ENCODE results near the gene CCDC6.

Gene CCDC6

DNA sequence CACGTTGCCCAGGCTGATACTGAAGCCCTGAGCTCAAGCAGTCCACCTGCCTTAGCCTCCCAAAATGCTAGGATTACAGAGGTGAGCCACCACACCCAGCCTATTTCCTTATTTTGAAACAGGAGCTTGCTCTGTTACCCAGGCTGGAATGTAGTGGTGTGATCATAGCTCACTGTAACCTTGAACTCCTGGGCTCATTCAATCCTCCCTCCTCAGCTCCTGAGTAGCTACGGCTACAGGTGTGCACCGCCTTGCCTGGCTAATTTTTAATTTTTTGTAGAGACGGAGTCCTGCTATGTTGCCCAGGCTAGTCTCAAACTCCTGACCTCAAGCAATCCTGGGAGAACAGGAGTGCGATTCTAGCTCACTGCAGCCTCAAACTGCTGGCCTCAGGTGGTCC lies 164.8 kb downstream of the CCDC6 start:
- Histone ChIP-seq H3K9me3 (ENCODE audit: insufficient read depth, low read length) (peaks cover 5% of the 10 kb centered on the region; the same call in 1 of the 2 replicates), H3K4me3 (ENCODE audit: insufficient read length, low read depth) (no peak overlapping the region), H3K36me3 (ENCODE audit: insufficient read depth, insufficient read length, low read length) (no peaks in the 10 kb centered on the region), H3K9ac (ENCODE audit: insufficient read length, low read depth) (no peak overlapping the region), H3K27me3 (ENCODE audit: insufficient read depth, insufficient read length) (no peaks in the 10 kb centered on the region), H3K4me1 (ENCODE audit: insufficient read depth, insufficient read length) (no peaks in the 10 kb centered on the region)
- no peak for DNase-seq (ENCODE audit: low read depth, low spot score)
- TF ChIP-seq ZNF274 (IDR thresholded peaks at IDR 0.05; ENCODE audit: low read depth, low read length): no peak

DNA sequence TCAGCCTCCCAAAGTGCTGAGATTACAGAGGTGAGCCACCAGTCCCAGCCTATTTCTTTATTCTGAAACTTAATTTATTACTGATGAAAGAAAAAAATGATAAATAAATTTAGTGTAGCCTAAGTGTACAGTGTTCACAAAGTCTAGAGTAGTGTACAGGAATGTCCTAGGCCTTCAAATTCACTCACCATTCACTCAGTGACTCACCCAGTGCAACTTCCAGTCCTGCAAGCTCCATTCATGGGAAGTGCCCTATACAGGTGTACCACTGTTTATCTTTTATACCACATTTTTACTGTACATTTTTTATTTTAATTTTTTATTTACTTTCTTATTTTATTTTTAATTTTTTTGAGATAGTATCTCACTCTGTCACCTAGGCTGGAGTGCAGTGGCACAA lies 165.3 kb downstream of the CCDC6 start:
- Histone ChIP-seq H3K4me1 (ENCODE audit: insufficient read depth, insufficient read length) (no peaks in the 10 kb centered on the region), H3K9ac (ENCODE audit: insufficient read length, low read depth) (no peak overlapping the region), H3K4me3 (ENCODE audit: insufficient read length, low read depth) (no peak overlapping the region), H3K27me3 (ENCODE audit: insufficient read depth, insufficient read length) (no peaks in the 10 kb centered on the region), H3K9me3 (ENCODE audit: insufficient read depth, low read length) (peaks cover 5% of the 10 kb centered on the region; the same call in 1 of the 2 replicates), H3K36me3 (ENCODE audit: insufficient read depth, insufficient read length, low read length) (no peaks in the 10 kb centered on the region)
- TF ChIP-seq YY1 (IDR thresholded peaks at IDR 0.05; ENCODE audit: insufficient read depth, insufficient read length) (no peak), ZNF274 (IDR thresholded peaks at IDR 0.05; ENCODE audit: low read depth, low read length) (no peak), SUZ12 (IDR thresholded peaks at IDR 0.05; ENCODE audit: extremely low read depth, insufficient read depth, insufficient read length) (no peak)
- no peak for DNase-seq (ENCODE audit: low read depth, low spot score)

Measured in NT2/D1 (cell line).